Effector CD8-positive, alpha-beta T cell (primary cell): ENCODE measurements around the gene FXYD2.
"Not testable (repeated sequence)": the region's sequence is repeated elsewhere in the genome, so short reads cannot be mapped to it uniquely, and the experiment has no call there.

Source experiments
- DNase-seq: peaks from one replicate; lab custom pipeline; 2025; lab: John Stamatoyannopoulos, UW
- total RNA-seq, 4 experiments: gene quantifications; one replicate each; lab custom pipeline; 2026; lab: John Stamatoyannopoulos, UW

The FXYD2 gene
- total RNA-seq: 0.29 to 2.0 (median 1.4) reads per million in 4 experiments

DNA sequence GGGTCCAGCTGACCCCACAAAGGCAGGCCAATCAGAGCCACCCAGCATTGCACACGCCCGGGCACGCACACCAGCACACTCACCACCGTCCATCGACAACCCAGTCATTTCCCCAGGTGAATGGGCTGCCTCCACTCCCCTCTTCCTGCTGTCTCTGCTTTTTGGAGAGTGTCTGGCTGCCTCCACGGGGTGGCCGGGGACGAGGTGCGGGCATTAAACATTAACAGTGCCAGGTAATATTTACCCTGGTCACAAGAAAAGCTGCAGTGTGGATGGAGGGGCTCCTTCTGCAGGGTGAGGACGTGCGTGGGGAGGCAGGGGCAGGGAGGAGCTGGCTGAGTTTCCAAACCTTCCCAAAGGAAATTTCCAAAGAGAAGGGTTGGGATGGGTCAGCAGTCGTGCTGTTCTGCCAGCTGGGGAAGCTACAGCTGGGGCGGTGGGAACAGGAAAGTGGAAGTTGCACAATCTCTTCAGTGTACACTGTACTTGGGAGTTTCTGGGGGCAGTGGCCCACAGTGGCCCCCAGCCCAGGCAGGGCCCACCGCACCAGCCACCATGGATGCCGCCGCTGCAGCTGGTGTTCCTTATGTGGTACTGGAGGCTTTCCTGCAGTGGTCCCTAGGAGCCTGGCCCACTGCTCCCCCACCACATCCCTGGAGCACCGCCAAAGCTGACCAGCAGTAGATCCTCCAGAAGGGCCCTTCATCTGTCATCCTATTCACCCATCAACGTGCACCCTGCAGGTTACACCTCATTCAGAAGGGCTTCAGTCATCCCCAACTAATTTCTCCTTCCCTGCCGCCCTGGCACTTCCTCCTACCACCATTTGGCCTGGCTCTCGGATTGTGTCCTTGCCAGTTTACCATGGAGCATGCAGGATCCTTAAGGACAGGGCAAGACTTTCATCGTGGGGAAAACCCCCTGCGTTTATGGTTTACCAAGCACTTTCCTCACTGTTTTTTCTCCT, at the start of gene FXYD2:
Gene FXYD2, minus strand, starts transcription at position 174 of the 967 bp plus-strand sequence. Its CDS starts 66 bp downstream, at position 108.
- DNase-seq: no peak

DNA sequence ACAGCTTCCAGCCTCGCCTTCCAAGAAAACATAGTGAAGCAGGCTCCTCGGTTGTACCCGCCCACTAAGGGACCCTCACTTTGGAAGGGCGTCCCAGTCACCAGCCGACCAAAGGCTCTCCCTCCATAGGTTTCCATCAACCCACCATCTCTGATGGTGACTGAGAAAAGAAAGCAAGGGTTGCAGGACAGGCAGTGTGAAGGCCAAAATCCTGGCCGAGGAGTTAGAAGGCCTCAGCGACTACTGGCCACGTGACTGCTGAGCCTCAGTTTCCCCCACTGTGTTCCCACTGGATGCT, 49.2 kb upstream of the FXYD2 start:
- DNase-seq: no peak

DNA sequence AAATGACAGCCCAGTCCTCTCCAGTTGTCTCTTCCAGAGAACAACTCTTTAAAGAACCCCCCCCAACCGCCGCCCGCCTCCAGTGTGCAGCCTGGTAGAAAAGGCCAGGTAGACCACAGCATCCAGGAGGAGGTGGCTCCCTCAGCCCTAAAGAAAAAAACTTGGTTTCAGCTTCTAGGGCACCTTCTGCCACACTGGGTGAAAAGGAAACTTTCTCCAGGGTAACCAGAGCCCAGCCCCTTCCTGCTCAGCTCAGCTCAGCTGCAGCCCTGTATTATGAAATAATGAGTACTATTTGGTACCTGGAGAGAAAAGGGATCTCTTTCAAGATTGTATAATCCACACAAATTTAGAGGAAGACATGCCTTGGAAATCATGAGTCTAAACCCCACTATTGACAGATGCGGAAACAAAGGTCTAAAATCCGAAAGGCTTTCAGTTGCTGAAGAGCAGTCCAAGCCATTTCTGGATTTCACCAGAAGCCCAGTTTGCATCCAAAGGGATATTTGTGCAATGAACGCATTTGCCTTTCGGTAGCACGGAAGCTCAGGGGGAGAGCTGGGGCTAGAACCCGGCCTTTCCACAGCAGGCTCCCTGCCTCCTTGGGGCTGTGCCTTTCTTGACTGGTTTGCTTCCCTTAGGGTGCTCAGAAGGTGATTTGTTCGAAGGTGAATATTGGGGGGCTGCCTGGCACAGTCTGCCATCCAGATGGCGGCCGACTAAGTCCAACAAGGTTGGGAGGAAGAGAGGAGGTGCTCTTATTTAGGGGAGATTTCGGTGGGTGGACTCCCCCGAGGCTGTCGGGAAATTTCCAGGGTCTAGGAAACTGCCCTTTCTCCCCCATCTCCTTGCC, 48.7 kb upstream of the FXYD2 start:
- DNase-seq: no peak

- no peak for DNase-seq
Observed at GRCh38 chr11:117872420-117872961, 47.9 kb upstream of the FXYD2 start.

GRCh38 chr11:117871784-117872183, 47.2 kb upstream of the FXYD2 start:
- DNase-seq: no peak

DNA sequence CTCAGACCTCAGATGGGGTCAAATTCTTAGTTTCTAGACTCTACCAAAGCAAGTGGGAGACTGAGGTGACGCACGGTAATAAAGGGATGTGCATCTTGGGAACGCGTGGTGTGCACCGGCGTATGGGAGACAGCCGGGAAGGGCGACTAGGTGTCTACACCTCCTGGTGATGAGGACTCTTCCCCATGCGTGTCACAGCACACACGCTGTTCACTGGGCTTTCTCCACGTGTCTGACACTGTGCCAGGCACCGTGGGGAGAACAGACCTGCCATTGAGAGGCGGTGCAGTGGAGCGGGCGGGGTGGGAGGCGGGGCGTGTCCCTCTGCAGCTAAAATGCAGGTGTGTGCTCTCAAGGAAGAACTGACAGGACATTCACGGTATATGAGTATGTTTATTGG, 46.6 kb upstream of the FXYD2 start:
- no peak for DNase-seq

DNA sequence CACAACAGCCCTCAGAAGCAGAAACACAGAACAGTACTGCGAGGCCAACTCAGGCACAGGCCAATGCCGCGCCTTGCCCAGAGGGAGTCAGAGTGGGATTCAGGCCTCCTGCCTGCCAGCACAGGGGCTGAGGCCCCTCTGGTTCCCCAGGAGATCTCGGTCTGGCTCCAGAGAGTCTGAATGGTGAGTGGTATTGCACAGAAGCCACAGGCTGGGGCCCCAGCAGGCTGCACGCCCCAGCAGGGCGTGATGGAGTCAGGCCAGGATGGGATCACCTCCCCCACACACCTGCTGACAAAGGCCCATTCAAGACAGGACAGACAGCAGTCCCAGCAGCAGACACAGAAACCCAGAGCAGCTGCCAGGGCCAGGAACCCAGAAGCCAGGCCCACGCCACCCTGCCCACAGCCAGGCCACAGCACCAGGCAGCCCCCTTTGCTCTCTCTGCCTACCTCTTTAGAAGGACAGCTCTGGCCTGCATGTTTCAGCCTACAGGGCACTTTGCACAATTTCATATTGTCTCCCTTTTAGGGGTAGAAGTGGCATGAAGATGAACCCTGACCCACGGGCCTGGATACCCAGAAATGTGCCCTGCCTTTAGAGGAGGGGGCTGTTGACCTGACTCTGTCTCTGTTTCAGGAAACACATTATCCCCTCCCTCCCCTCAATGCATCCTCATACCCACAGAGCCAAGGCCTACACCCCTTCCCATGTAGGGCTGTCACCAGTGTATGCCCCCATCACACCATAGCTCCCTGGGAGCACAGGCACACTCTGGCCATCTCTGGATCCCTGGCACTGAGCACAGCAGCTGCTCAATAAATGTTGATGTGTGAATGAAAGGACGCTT, 45.8 kb upstream of the FXYD2 start:
- DNase-seq: no peak

GRCh38 chr11:117869604-117870003, 45.1 kb upstream of the FXYD2 start:
- no peak for DNase-seq

DNA sequence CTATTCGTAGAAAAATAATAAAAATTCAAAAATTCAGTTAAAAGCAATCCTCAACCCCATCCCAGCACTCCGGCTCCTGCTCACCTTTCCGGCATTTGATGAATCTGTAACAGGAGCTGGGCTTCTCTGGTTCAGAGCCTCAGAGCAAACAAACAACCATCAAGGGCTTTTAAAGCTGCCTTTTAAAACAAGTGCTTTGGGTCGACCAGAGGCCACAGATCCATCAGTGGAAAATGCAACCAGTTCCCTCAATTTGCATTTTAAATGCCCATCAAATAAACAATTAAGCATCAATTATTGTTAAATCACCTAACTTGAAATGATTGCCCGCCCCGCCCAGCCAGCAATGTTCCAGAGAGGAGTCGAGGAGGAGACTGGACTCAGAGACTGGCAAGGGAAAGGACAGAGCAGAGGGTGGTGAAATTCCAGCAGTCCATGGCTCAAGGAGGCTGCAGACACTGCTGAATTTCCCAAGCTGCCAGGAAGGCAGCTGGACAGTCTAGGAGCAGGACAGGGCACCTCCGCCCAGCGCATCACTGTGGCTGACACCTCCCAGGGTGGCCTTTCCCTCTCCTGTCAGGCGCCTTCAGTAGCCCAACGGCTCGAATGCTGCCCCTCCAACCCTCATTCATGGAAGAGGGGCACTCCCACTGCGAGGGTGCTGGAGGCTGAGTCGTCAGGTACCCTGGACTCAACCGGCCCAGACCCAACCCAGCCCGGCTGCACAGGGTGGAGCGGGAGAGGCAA, 44.4 kb upstream of the FXYD2 start:
- no peak for DNase-seq

DNA sequence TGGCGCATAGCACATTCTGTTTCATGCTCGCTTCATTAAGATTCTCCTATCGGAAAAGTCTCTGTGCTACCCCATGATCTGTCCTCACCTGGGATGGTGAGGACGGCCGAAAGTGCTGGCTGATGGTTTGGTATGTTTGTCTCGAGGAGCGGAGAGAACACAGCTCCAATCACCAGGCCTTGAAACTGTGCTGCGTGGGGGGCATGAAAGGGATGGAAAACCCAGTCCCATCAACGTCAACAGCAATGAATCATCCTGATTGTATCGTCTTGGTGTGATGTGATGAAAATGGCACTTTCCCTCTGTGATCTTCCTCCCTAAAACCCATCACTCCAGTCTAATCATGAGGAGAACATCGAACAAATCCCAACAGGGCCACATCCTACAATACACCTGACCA, 43.5 kb upstream of the FXYD2 start:
- no peak for DNase-seq

GRCh38 chr11:117866526-117866925, 42.0 kb upstream of the FXYD2 start:
- no peak for DNase-seq

DNA sequence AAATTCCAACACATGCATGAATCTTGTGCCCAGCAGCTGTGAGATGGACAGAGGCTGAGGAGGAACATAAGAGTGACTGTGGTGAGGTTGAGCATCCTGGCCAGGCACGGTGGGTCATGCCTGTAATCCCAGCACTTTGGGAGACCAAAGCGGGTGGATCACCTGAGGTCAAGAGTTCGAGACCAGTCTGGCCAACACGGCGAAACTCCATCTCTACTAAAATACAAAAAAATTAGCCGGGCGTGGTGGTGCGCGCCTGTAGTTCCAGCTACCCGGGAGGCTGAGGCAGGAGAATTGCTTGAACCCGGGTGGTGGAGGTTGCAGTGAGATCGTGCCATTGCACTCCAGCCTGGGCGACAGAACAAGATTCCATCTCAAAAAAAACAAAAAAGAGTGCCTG, 41.0 kb upstream of the FXYD2 start:
- not testable (repeated sequence) for DNase-seq

GRCh38 chr11:117863383-117863782, 38.8 kb upstream of the FXYD2 start:
- no peak for DNase-seq

GRCh38 chr11:117862753-117863152, 38.2 kb upstream of the FXYD2 start:
- no peak for DNase-seq

GRCh38 chr11:117862019-117862725, 37.6 kb upstream of the FXYD2 start:
- no peak for DNase-seq

GRCh38 chr11:117861151-117862018, 36.8 kb upstream of the FXYD2 start:
- DNase-seq: no peak

- no peak for DNase-seq
Observed at GRCh38 chr11:117860139-117860538, 35.6 kb upstream of the FXYD2 start.

DNA sequence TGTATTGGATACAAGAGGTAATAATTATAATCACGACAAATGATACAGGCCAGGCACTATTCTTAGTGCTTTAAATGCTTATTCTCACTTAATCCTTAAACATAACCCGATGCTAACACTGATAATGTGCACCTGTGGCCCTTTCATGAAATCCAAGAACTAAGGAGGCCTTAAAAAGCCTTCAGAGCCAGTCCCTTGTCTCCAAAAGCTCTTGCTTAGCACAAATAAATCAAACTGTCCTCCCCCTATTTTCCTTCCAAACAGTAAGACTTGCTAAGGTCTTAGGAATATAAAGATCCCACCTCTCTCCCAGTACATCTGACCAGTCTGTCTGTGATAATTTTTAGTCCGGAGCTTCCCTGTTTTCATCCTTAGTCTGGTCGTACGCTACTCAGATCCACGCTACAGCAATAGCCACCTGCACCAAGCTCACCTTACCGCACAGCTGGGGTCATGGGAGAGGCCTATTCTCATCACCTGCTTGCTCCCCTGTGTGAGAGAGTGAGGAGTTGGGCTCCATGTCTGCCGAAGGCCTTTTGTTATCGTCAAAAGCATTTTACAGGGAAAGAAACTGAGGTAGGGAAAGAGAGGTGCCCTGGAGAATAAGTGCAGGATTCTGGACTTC, 35.1 kb upstream of the FXYD2 start:
- DNase-seq: no peak

DNA sequence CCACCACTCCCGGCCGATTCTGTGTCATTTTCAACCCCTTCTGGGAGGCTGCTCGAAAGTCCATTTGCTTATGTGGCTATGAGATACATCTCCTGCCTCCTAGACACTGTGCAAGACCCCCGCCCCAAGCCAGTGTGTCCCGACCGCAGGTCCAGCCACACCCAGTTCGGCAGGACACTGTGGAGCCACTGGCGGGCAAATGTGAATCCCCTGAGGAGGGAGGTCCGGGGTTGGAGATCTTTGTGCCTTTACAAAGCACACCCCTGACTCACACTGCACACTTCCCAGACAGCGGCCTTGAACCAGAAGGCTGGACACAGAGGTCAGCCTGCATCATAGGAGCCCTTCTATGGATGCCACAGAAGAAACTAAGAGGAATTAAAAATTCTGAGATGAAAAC, 34.5 kb upstream of the FXYD2 start:
- DNase-seq: no peak
